Forelimb muscle (tissue), 1 donor: ENCODE results near the gene RGS3. TPM values are rescaled to one million over a fixed set of nuclear protein-coding genes. Genes with fewer than 3 reads are reported as not detected.
"Not testable (repeated sequence)": the region's sequence is repeated elsewhere in the genome, so short reads cannot be mapped to it uniquely, and the experiment has no call there.

Source experiments
- DNase-seq: peaks from one replicate; pipeline ENCODE4 v3.0.0-alpha.2; 2013; ENCODE audit warnings: low read depth
- polyA plus RNA-seq: library from polyadenylated mRNA; unstranded; fragments of 120-200 nt; gene quantifications from one replicate; pipeline ENCODE4 v1.2.1, GENCODE V29; 2013; ENCODE audit not compliant: insufficient read length

The RGS3 gene
- polyA plus RNA-seq, 1 donor = 32.6 TPM

GRCh38 chr9:113547501-113547900, 84.0 kb downstream of the RGS3 start:
- DNase-seq = no peak

GRCh38 chr9:113548221-113549041, 84.9 kb downstream of the RGS3 start:
- no peak for DNase-seq

DNA sequence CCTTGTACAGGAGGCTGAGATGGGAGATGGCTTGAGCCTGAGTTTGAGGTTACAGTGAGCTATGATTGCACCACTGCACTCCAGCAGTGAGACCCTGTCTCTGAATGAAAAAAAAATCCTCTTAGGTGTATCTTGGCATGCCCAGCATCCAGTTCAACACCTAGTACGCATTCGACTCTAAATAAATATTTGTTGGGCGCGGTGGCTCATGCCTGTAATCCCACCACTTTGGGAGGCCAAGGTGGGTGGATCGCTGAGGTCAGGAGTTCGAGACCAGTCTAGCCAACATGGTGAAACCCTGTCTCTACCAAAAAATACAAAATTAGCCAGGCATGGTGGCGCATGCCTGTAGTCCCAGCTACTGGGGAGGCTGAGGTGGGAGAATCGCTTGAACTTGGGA, 86.4 kb downstream of the RGS3 start:
- DNase-seq = not testable (repeated sequence)

DNA sequence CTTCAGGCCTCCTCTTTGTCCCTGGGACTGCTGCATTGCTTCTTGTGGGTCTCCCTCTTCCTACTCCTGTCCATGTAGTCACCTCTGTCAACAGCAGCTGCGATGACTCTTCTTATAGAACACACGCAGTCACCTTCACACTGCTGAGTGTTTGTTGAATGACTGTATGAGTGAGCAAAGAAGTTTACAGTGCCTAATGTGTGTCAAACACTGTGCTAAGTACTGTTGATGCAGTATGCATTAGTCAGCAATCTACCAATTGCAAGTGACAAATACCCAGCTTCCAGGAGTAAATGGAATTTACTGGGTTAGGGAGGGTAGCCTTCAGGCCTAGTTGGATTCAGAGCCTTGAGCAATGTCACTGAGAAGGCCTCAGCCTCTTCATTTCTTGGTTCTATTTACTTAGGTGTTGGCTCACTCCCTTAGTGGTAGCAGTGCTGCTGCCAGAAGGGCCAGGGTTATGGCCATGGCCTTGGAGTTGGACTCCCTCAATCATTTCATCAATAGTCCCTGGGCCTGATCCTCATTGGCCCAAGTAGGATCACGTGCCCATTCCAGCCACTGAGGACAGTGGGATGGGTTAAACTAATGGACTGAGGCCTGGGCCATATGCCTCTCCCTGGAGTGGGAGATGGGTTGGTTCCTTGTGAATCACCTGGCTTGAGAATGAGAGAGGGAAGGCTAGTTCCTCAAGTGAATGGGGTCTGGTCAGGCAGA, 93.5 kb downstream of the RGS3 start:
- DNase-seq = no peak

DNA sequence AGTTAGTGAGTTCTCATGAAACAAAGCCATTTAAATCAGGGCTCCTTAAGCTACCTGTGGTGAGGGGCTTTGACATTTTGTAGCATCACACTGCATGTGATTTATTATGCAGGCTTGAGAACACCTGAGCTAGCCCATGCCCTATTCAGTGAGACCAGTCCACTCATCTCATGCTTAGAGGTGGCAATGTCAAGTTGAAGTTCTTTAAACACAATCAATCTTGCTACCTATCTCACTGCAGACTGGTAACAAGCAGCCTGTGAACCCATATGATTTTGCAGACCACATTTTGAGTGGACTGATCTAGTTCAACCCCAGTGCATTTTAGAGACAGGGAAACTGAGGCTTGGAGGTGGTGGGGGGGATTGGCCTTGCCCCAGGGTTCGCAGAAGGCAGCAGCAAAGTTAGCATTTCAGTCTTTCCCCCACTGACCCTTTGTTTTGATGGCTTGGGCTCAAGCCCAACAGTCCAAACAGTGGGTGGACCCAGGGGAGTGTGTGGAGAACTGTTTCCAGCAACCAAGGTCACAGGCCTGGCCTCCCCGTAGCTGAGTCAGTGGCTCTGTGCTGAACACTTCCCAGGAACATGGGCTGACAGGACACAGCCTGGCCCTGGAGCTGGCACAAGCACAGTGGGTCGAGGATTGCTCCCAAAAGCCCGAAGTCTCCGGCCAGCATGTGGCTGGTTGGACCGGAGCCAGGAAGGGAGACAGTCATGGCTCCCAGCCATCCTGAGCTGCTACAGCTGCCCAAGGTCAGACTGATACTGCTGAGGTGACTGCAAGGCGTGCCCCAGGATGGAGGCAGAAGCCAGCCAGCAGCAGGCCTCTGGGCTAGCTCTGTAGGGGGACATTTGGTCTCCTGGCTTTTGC, 95.3 kb downstream of the RGS3 start:
- no peak for DNase-seq

- DNase-seq = no peak
Measured at GRCh38 chr9:113559834-113560800, 96.6 kb downstream of the RGS3 start.

DNA sequence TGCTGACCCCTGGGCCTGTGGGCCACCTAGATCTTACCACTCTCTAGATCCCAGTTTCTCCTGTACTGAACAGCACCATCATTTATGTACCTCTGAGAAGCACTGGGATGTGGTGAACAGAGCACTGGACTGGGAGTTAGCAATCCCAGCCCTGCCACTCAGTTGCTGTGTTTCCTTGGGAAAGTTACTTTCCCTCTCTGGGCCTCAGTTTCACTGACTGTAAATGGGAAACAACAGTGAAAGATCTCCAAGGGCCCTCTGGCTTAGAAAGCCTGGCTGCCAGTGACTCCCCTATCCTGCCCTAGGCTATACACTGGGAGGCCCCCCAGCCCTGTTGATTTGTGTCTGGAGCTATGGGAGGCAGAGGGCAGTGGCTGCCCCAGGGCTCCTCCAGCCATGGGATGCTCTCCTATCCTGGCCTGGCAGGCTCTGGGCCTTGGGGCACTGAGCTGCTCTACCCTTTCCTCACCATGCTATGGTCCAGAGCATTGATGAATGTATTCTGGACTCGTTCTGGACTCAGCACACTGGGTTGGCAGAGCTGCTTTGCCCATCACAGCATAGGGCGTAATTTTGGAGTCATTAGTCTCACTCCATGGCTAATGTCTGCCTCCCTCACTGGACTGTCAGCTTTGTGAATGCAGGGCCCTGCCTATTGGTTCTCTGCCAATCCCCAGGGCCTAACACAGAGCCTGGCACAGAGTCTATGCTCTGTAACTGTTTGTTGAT, 99.3 kb downstream of the RGS3 start:
- no peak for DNase-seq

- no peak for DNase-seq
Measured at GRCh38 chr9:113563826-113564497, 100.4 kb downstream of the RGS3 start.

DNA sequence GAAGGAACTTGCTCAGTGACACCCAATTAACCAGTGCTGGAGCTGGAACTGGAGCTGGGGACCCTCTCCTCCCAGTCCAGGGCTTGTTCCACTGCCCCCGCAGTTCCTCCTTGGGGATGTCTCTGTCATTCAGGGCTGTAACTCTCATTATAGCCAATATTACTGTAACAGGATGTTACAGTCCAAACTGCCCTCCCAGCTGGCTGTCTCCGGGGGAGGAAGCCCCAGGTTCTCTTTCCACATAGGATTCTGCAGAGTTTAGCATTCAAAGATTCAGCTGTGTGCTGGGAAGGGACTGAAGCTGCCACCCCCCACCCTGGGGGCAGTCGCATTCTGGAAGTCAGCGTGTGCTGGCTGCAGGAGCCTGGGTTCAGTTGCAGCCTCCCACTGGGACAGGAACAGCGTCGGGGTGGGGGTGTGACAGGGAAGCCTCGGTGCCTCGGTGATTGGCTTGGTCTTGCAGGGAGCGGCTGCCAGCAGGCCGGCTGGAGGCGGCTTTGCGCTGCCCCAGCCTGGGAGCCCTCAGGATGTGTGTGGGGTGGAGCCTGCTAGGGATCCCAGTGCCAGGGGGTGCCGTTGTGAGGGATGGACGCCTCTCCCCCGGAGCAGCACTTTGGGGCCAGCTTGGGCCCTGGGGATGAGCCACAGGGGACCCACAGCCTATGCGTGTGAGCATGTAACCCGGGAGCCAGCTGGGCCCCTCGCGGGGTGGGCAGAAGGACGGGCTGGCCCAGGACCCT, 101.1 kb downstream of the RGS3 start:
- DNase-seq = no peak

DNA sequence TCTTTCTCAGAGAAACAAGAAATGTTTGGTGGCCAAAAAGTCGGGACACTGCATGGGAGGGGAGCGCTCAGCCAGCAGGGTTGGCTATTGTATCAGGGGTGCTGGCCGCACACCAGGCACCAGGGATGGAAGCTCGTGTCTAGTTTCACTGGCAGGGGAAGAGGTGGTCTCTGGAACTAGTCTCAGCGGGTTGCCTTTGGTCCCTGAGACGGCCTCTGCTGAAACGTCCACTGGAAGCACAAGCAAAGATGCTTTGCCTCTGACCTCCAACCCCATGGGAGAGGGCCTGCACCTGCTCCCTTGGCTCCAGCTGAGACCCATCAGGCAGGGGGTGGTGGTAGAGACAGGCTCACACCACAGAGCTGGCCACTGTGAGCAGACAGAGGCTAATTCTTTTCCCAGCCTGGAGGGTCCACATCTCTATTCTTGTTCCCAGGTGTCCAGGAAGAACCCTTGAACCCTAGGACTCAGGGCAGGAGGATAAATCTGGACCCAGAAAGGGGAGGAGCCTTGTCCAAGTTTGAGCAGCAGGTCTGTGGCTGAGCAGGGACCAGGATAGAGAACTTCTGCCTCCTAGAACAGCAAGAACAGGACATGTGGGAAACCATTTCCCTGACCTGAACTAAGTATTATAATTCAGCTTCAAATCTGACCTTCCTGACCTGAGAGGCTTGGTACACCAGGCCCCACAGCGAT, 102.6 kb downstream of the RGS3 start:
- DNase-seq = no peak

- DNase-seq = no peak
Measured at GRCh38 chr9:113566712-113567071, 103.2 kb downstream of the RGS3 start.

- DNase-seq = no peak
Measured at GRCh38 chr9:113567361-113568080, 104.0 kb downstream of the RGS3 start.

DNA sequence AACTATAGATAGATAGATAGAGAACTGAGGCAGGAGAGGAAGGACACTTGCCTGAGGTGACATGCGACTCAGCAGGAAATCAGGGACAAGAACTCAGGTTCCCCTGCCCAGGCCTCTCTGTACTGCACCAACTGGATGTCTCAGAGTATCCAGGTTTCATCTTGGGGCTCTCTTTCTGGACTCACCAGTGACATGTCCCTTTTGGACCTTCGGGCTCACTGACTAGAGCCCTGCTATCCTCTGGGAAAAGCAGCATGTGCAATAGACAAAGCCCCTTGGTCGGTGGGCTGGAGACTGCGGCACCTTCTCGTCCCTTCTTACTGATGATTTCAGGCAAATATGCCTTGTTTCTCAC, 104.5 kb downstream of the RGS3 start:
- no peak for DNase-seq

DNA sequence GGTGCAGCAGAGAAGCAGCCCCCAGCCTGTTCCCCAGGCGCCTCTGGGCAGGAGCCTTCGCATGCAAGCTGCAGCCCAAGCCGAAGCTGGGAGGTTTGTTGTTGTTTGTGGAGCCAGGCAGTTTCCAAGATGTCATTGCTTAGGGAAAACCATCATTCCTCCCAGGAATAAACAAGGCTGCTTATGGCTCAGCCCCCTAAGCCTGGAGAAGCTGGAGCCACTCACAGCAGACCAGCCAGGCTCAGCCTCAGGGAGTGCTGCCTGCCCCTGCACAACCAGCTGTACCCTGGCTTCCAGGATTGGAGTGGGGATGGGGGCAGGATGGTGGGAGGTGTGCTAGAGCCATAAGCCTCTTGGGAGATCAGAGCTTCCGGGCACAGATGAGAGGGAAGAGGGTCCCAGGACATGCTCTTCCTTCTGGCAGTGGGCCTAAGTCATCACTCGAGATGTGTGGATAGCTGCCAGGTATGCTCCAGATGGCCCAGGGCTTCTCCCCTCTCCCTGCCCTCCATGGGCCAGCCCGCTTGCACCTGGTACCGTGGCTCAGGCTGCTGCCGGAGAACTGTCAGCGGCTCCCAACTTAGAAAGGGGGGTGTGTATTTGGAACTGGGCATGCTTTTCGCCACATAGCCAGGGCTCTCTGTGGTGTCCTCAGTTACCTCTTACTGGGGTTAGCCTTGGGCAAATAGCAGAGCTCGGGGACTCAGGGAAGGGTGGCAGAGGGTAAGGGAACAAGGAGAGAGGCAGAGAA, 105.2 kb downstream of the RGS3 start:
- no peak for DNase-seq

DNA sequence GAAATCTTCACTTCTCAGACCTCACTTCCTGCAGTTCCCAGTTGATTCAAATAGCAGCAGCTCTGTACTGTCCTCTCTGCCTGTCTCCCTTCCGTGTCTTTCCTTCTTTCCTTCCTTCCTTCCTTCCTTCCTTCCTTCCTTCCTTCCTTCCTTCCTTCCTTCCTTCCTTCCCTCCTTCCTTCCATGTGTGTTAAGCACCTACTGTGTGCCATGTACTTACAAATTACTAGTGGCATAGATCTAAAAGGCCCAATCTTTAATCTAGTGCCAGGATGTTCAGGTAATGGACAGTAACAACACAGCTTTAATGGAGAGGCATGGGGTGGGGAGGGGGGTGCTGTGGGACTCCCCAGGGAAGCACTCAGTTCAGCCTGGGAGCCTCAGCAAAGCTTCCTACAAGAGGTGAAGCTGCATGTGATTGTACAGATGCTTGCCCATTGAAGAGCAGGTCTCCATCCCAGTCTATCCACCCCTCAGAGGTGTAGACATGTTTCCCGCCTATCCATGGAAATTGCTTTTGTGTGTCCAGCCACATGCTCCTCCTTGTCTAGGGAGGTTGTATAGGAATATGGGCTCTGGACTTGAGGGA, 106.0 kb downstream of the RGS3 start:
- no peak for DNase-seq

- DNase-seq = no peak
Measured at GRCh38 chr9:113570106-113570505, 106.6 kb downstream of the RGS3 start.
